Erythroblast (primary cell): Measurements from ENCODE around the gene WDR73.

Experiments used
- GATA1 ChIP-seq: IDR thresholded peaks from 2 replicates; pipeline ENCODE4 v1.6.1; 2011; ENCODE audit warnings: low read depth, mild to moderate bottlenecking, control low read depth, low read length, moderate library complexity
- POLR2A ChIP-seq: IDR thresholded peaks from 2 replicates; pipeline ENCODE4 v1.6.1; 2011; ENCODE audit warnings: mild to moderate bottlenecking, low read length

GRCh38 chr15:84621358-84621979, 32.6 kb downstream of the WDR73 start:
- TF ChIP-seq POLR2A = no peak
- TF ChIP-seq GATA1 = no peak
